ENCODE data around the gene AHNAK. TPM values are rescaled to one million over a fixed set of nuclear protein-coding genes. Genes with fewer than 3 reads are reported as not detected.

AHNAK gene
- total RNA-seq, 1 experiment from 2014 or later = 188 TPM

DNA sequence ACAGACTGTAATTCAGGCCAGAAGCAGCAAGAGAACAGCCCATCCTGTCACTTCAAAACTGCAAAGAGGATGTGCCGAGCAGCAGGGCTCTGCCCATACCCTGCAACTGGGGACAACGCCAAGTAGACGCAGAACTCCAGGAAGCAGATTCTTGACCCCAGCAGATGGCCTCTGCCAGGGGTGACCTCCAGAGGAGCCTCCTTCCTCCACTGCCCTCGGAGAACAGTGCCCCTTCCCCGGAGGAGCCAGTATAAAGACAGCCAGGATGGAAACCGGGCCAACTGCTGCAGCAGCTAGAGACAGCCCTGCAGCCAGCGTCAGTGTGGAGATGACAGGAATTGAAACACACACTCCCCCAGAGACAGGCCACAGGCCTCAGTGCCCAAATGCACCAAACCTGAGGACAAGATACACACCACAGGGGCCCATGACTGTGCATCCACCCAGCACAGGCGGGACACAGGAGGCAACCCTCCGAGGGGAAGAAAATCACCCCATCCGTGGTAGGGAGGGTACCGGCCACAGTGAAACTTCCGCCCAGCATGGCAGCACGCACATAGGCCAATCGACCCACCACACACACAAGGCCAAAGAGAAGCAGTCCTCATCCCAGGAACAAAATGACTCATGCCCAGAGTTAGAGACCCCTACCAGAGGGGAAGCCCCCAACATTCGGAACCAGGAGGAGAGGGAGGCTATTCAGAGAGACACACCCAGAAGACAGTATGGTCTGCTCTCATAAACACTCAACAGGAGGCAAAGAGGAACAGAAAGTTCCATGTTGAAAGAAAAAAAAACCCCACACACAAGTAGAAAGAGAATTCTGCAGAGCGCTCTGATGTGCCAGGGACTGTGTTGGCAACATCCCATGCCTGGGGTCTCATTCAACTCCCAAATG lies 5.6 kb downstream of the AHNAK start:
- in situ Hi-C loops (cut with HindIII; ENCODE audit: low pct_unique_long_range_greater_than_20kb, low sequenced_read_pairs) = no loop called here
- no peak for DNase-seq (ENCODE audit: low read depth)

DNA sequence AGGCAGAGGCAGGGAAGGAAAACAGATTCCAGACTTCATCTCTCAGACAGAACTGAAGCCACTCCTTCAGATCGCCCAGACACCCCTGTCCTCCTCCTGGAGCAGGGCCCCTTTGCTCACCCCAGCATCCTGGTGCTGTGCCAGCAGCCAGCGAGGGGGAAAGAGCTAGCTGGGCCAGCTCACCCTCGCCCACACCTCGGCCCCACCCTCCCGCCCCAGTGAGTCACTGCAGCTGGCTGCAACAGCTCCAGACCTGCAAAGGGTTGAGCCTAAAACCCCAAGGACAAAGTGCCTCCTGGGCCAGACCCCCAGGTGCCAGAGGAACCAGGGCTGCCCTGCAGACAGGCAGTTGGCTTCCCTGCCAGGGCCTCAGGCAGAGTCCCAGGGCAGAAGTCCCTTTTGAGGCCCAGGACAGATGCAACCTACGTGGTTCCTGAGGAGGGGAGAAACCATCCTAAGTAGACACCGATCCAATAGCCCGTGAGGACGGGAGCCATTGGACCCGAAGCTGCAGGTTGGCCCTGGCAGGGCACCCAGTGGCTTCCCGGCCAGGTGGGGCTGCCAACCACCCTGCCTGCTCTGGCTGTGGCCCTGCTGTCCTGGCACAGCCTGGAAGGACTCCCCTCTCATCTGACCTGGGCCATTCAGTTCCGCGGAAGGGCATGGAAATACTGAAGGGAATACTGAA lies 7.2 kb downstream of the AHNAK start:
- peak; percentile 76 for DNase-seq (ENCODE audit: low read depth)
- in situ Hi-C loops (cut with HindIII; ENCODE audit: low pct_unique_long_range_greater_than_20kb, low sequenced_read_pairs) = no loop called here

- no peak for DNase-seq (ENCODE audit: low read depth)
- in situ Hi-C loops (cut with HindIII; ENCODE audit: low pct_unique_long_range_greater_than_20kb, low sequenced_read_pairs) = no loop called here
Measured at GRCh38 chr11:62538470-62539237, 8.0 kb downstream of the AHNAK start.

DNA sequence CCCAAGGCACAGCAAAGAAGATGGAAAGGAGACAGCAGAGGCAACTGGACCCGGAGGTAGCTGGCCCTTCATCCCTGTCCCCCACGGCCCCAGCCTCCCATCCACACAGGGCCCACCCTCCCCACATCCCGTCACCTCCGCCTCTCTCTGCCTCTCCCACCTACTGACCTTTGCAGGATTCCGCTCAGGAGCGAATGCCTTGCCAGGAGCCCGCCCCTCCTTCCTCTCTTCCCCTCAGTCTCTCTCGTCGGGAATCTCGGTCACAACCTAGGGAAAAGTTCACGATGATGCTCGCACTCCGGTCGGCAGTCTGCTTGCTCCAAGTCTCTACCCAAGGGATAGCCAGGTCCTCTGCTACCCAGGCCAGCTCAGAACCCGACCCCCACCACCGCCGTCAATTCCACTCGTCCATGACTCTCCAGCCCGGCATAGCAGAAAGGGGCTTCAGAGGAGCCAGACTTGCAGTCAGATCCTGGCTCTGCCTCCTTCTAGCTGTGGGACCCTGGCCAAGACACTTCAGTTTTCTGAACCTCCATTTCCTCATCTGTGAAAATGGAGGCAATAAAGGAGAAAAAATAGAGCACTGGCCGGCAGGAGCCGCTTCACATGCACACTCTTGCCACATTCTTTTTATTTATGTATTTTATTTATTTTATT lies 10.2 kb downstream of the AHNAK start:
- in situ Hi-C loops (cut with HindIII; ENCODE audit: low pct_unique_long_range_greater_than_20kb, low sequenced_read_pairs) = no loop called here
- no peak for DNase-seq (ENCODE audit: low read depth)

GRCh38 chr11:62535802-62536201 lies 10.8 kb downstream of the AHNAK start:
- no peak for DNase-seq (ENCODE audit: low read depth)
- in situ Hi-C loops (cut with HindIII; ENCODE audit: low pct_unique_long_range_greater_than_20kb, low sequenced_read_pairs) = no loop called here

GRCh38 chr11:62534779-62535545 lies 11.6 kb downstream of the AHNAK start:
- in situ Hi-C loops (cut with HindIII; ENCODE audit: low pct_unique_long_range_greater_than_20kb, low sequenced_read_pairs) = no loop called here
- no peak for DNase-seq (ENCODE audit: low read depth)

- in situ Hi-C loops (cut with HindIII; ENCODE audit: low pct_unique_long_range_greater_than_20kb, low sequenced_read_pairs) = no loop called here
Measured at GRCh38 chr11:62532096-62532495, 14.5 kb downstream of the AHNAK start.

DNA sequence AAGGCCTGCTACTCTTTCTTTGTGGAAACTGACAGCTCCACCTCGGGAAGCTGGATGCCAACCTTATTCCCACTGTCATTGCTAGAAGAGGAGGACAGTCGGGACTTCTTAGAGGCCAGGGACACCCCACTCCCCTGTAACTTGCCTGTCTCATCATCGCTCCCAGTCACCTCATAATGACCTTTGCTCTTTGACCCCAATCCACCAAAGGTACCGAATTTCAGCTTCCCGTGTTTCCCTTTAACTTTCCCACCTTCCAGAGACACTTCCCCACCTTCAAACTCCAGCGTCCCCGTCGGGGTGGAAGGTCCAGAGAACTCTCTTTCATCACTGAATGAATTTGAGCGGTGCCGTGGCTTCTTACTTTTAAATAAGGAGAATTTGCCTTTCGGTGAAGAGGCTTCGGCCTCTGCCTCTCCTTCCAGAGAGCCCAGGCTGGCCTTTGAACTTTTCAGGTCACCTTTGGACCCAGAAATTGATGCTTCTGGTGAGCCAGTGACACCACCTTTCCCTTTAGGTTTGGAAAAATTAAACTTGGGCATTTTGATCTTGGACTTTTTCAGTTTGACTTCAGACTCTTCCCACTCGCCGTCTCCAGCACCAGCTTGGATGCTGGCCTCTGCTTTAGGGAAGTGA lies 29.8 kb downstream of the AHNAK start:
- no peak for DNase-seq (ENCODE audit: low read depth)
- in situ Hi-C loops (cut with HindIII; ENCODE audit: low pct_unique_long_range_greater_than_20kb, low sequenced_read_pairs) = no loop called here

More at GRCh38 chr11:62532096-62532495, 14.5 kb downstream of the AHNAK start:
- DNase-seq (ENCODE audit: low read depth) = no peak

- in situ Hi-C loops (cut with HindIII; ENCODE audit: low pct_unique_long_range_greater_than_20kb, low sequenced_read_pairs) = no loop called here
- no peak for DNase-seq (ENCODE audit: low read depth)
Measured at GRCh38 chr11:62514151-62514550, 32.5 kb downstream of the AHNAK start.

DNA sequence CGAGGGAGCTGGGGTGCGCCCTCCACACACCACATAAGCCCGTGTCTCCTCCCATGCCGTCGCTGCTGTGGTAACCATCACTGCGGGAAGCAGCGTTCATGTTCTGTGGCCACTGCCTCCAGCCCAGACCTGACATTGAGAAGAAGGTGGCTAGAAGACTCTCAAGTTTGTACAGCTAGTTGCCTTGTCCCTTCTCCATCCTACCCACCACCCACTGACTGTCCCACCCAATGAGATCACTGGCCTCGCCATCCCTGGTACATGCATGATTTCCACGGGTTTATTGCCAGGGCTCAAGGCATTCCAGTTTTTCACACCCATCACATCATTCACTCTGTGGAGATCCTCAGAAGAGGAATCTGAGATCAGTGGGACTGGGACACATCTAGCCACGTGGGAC lies 33.0 kb downstream of the AHNAK start:
- in situ Hi-C loops (cut with HindIII; ENCODE audit: low pct_unique_long_range_greater_than_20kb, low sequenced_read_pairs) = no loop called here
- no peak for DNase-seq (ENCODE audit: low read depth)

DNA sequence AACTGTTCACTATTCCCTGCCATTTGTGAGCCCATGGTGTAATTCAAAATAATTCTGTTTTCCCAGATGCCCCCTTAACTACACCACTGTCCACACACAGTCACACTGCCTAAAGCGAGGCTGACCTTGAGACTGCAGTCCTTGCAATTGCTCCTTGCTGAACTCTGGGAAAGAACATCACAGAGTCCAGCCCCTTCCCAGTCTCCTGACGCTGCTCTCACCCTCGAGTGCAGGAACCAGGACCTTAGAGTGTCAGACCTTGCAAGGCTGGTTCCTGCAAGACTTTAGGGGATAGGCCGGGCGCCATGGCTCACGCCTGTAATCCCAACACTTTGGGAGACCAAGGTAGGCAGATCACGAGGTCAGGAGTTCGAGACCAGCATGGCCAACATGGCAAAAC lies 33.6 kb downstream of the AHNAK start:
- in situ Hi-C loops (cut with HindIII; ENCODE audit: low pct_unique_long_range_greater_than_20kb, low sequenced_read_pairs) = no loop called here
- DNase-seq (ENCODE audit: low read depth) = no peak

DNA sequence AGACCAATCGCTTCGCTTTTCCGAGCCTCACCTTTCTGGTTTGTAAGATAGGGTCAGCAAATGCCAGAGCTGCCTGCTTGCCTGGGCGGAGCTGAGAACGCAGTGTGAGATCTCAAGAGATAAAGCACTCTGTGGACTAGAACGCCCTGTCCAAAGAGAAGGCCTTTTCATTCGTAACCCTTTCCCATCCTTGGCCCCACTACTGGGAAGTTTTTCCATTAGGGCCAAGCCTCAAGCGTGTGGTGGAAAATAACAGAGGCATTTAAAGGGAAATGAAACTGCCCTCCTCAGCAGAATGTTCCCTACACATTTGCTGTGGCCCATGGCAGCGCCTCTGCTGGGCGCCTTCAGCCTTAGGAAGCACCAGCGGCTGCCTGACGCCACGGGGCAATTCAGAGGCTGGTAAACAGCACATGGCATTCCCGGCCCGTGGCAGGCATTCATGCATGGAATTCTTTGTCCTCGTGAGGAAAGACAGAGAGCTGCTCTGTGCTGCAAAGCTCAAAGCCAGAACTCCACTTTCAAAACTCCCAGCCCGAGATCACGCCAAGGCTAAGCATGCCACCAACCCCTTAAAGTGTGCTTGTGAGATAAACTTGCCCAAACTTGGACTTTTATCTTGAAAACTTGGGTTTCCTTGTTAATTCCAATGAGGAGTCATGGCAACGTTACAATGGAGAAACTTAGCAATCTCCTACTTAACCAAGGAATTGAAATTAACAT lies 38.1 kb downstream of the AHNAK start:
- DNase-seq (ENCODE audit: low read depth) = peak; percentile 94
- in situ Hi-C loops (cut with HindIII; ENCODE audit: low pct_unique_long_range_greater_than_20kb, low sequenced_read_pairs) = no loop called here

- in situ Hi-C loops (cut with HindIII; ENCODE audit: low pct_unique_long_range_greater_than_20kb, low sequenced_read_pairs) = no loop called here
- no peak for DNase-seq (ENCODE audit: low read depth)
Measured at GRCh38 chr11:62507125-62507422, 39.5 kb downstream of the AHNAK start.

GRCh38 chr11:62506413-62507124 lies 40.0 kb downstream of the AHNAK start:
- in situ Hi-C loops (cut with HindIII; ENCODE audit: low pct_unique_long_range_greater_than_20kb, low sequenced_read_pairs) = no loop called here
- no peak for DNase-seq (ENCODE audit: low read depth)

DNA sequence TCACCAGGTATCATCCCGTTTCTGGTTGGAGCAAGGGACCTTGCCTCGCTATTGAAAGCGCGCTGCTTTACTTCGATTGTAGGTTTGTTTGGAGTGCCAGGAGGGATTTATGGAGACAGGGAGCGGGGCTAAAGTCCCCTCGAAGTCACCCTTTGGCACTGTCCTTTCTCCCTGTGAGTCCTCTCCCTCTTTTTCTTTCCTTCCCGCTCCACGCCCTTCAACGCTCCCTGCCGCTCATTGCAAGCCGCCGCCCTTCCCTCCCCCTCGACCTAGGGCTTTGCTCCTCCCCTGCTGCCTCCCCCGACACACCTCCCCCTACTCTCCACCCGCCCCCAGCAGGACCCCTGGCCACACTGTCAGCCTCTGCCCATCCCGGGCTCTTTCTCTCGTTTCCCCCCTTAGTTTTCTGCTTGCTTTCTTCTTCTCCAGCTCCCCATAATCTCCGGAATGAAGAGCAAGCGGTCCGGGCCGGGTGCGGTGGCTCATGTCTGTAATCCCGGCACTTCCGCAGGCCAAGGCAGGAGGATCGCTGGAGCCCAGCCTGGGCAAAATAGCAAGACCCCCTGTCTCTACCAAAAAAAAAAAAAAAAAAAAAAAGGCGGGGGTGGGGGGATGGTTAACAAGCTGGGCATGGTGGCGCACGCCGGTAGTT lies 41.0 kb downstream of the AHNAK start:
- no peak for DNase-seq (ENCODE audit: low read depth)
- in situ Hi-C loops (cut with HindIII; ENCODE audit: low pct_unique_long_range_greater_than_20kb, low sequenced_read_pairs) = no loop called here

DNA sequence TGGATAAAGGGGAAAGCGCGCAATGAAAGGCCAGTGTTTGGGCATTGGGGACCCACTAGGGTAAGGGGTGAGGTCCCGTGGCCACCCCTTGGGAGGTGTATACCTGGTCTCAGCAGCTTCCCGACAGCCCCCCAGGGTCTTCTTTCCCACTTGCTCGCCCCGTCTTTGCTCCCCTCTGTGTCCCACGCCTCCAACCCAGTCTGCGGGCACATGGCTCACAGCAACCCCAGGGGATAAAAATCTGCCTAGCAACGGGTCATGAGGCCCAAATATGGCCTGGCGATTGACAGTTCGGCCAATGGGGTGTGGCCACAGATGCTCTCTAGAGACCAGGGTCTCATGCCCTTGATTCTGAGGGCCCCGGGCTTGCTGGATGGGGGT lies 41.6 kb downstream of the AHNAK start:
- in situ Hi-C loops (cut with HindIII; ENCODE audit: low pct_unique_long_range_greater_than_20kb, low sequenced_read_pairs) = no loop called here
- no peak for DNase-seq (ENCODE audit: low read depth)

Measured in Caki2 (cell line).